HepG2 (cell line): Measurements from ENCODE around the gene CD81. TPM values are rescaled to one million over a fixed set of nuclear protein-coding genes. Genes with fewer than 3 reads are reported as not detected.

Experiments used
- ATAC-seq: fragments of 200-7000 bp; cut with Tn5 transposase; 3 replicates; pipeline ENCODE4 v1.9.1; 2020; ENCODE audit warnings: mild to moderate bottlenecking, moderate library complexity
- BruUV-seq: library from RNA; stranded (reverse); fragments of 400-500 nt; replicated peaks from 2 replicates; lab custom pipeline; 2021; lab: Mats Ljungman, UMichigan
- CTCF ChIA-PET: fragments of 300-600 bp; formaldehyde crosslinking; extraction: SDS; loops from one replicate; lab custom pipeline; 2021; ENCODE audit warnings: low total read pairs, inconsistent platforms, low intra/inter-chr PET ratio; lab: Yijun Ruan, JAX
- POLR2A ChIA-PET: fragments of 350-600 bp; sonication (Branson Sonifier 250); formaldehyde crosslinking; loops from one replicate; lab custom pipeline; 2020; ENCODE audit warnings: antibody characterized with exemption, inconsistent platforms; lab: Yijun Ruan, JAX
- DNase-seq: peaks from one replicate; pipeline ENCODE4 v3.0.0-alpha.2; 2015; ENCODE audit warnings: low spot score
- FAIRE-seq: peaks from 3 replicates; lab custom pipeline; 2011; peaks lifted over from hg19 to GRCh38; lab: Jason Lieb, UNC
- H2AFZ ChIP-seq: one replicate; pipeline ENCODE4 v1.6.1; 2011; ENCODE audit warnings: low read length, inconsistent platforms
- H3K27ac ChIP-seq: fragments of 300-600 bp; 3 replicates; pipeline ENCODE4 v1.8.0; 2011; ENCODE audit warnings: mixed run types, mild to moderate bottlenecking, mixed read lengths, low read length, inconsistent platforms; ENCODE audit not compliant: insufficient read depth; ENCODE audit errors: extremely low read length
- H3K27me3 ChIP-seq, 2 experiments: fragments of 200-600 bp in 1 of 2; 2 replicates in 1 of 2; 3 replicates in 1 of 2; pipeline versions ENCODE4 v1.6.0 to v1.8.0; 2011; ENCODE audit warnings: low read length in 2 of 2, mild to moderate bottlenecking in 2 of 2, moderate library complexity in 2 of 2, inconsistent platforms in 1 of 2; ENCODE audit not compliant: insufficient read depth in 2 of 2, control insufficient read depth in 1 of 2
- H3K36me3 ChIP-seq, 2 experiments: fragments of 200-600 bp in 1 of 2; replicated peaks in 1 of 2; 2 replicates in 1 of 2; 3 replicates in 1 of 2; pipeline versions ENCODE4 v1.5.1 to v1.8.0; 2011; ENCODE audit warnings: low read length in 2 of 2, inconsistent platforms in 1 of 2; ENCODE audit not compliant: insufficient read depth in 2 of 2, control insufficient read depth in 1 of 2
- H3K4me1 ChIP-seq: 2 replicates; pipeline ENCODE4 v1.5.1; 2012; ENCODE audit warnings: low read length, inconsistent platforms; ENCODE audit not compliant: insufficient read depth
- H3K4me2 ChIP-seq: 2 replicates; pipeline ENCODE4 v1.6.0; 2011; ENCODE audit warnings: low read depth, low read length, inconsistent platforms
- H3K4me3 ChIP-seq, 3 experiments: fragments of 200-600 bp in 1 of 3; sonication (generic), shearing (Covaris generic) in 1 of 3; replicated peaks in 1 of 3; 2 replicates each; pipeline ENCODE4 v1.5.1; 2011 to 2016; ENCODE audit warnings: low read length in 3 of 3, inconsistent platforms in 2 of 3, low read depth in 2 of 3, mild to moderate bottlenecking in 2 of 3, control low read depth in 1 of 3, mixed read lengths in 1 of 3; ENCODE audit not compliant: insufficient read depth in 1 of 3
- H3K79me2 ChIP-seq: one replicate; pipeline ENCODE4 v1.6.1; 2011; ENCODE audit warnings: low read length, inconsistent platforms; ENCODE audit not compliant: insufficient read depth
- H3K9ac ChIP-seq: 2 replicates; pipeline ENCODE4 v1.6.0; 2011; ENCODE audit warnings: mild to moderate bottlenecking, low read depth, low read length, inconsistent platforms; ENCODE audit not compliant: insufficient read depth
- H3K9me3 ChIP-seq: 2 replicates; pipeline ENCODE4 v1.5.1; 2012; ENCODE audit warnings: mild to moderate bottlenecking, low read length
- H4K20me1 ChIP-seq: 2 replicates; pipeline ENCODE4 v1.6.0; 2011; ENCODE audit warnings: inconsistent platforms, mild to moderate bottlenecking, low read length, moderate library complexity; ENCODE audit not compliant: insufficient read depth
- ARID3A ChIP-seq: IDR thresholded peaks from 2 replicates; pipeline ENCODE4 v1.6.1; 2012; ENCODE audit warnings: low read depth, low read length, improper control_type of control experiment
- GABPA ChIP-seq, 2 experiments: IDR thresholded peaks; 2 replicates each; pipeline ENCODE4 v1.6.1; 2011 to 2016; ENCODE audit warnings: low read depth in 2 of 2, low read length in 1 of 2, missing biosample characterization in 1 of 2, missing genetic modification characterization in 1 of 2
- HMG20B ChIP-seq: conservative IDR thresholded peaks from 2 replicates; pipeline ENCODE4 v1.6.1; 2016; ENCODE audit warnings: missing genetic modification reagents, missing compliant biosample characterization
- HNF4A ChIP-seq: sonication (generic); formaldehyde crosslinking; IDR thresholded peaks from 2 replicates; pipeline ENCODE4 v1.4.0; 2020; ENCODE audit warnings: missing genetic modification reagents
- HNRNPH1 ChIP-seq: fragments of 200-400 bp; formaldehyde crosslinking; optimal IDR thresholded peaks from 2 replicates; pipeline ENCODE3; 2017; ENCODE audit warnings: mild to moderate bottlenecking, low read depth, low read length
- IRF1 ChIP-seq: sonication (generic); formaldehyde crosslinking; IDR thresholded peaks from 2 replicates; pipeline ENCODE4 v1.4.0; 2020; ENCODE audit warnings: low read depth, mild to moderate bottlenecking, missing genetic modification reagents
- IRX3 ChIP-seq: sonication (generic); formaldehyde crosslinking; IDR thresholded peaks from 2 replicates; pipeline ENCODE4 v1.8.1; 2023; ENCODE audit warnings: mild to moderate bottlenecking, low read depth, missing genetic modification reagents, borderline replicate concordance
- KDM6A ChIP-seq: IDR thresholded peaks from 2 replicates; pipeline ENCODE4 v1.6.1; 2016; ENCODE audit warnings: low read depth
- MAZ ChIP-seq, 2 experiments: sonication (generic) in 1 of 2; formaldehyde crosslinking in 1 of 2; IDR thresholded peaks; 2 replicates each; pipeline versions ENCODE4 v1.5.0 to v1.6.1; 2012 to 2020; ENCODE audit warnings: low read depth in 2 of 2, mild to moderate bottlenecking in 2 of 2, borderline replicate concordance in 1 of 2, improper control_type of control experiment in 1 of 2, low read length in 1 of 2, missing genetic modification reagents in 1 of 2, moderate library complexity in 1 of 2
- PBX2 ChIP-seq: IDR thresholded peaks from 2 replicates; pipeline ENCODE4 v1.6.1; 2016; ENCODE audit warnings: control low read depth
- RBFOX2 ChIP-seq: fragments of 200-400 bp; formaldehyde crosslinking; IDR thresholded peaks from 2 replicates; pipeline ENCODE4 v1.6.1; 2017; ENCODE audit warnings: low read depth, mild to moderate bottlenecking, low read length
- RFXANK ChIP-seq: IDR thresholded peaks from 2 replicates; pipeline ENCODE4 v1.6.1; 2016
- SALL2 ChIP-seq: sonication (generic); formaldehyde crosslinking; IDR thresholded peaks from 2 replicates; pipeline ENCODE4 v1.8.1; 2023; ENCODE audit warnings: mild to moderate bottlenecking, missing genetic modification reagents, inconsistent platforms
- SP5 ChIP-seq: IDR thresholded peaks from 2 replicates; pipeline ENCODE4 v1.6.1; 2016; ENCODE audit warnings: low read depth, borderline replicate concordance
- TAF15 ChIP-seq: fragments of 200-400 bp; formaldehyde crosslinking; IDR thresholded peaks from one replicate; pipeline ENCODE4 v1.6.1; 2018; ENCODE audit warnings: mild to moderate bottlenecking, low read depth, low read length; ENCODE audit not compliant: poor library complexity, severe bottlenecking
- TEAD3 ChIP-seq: optimal IDR thresholded peaks from 2 replicates; pipeline ENCODE3; 2016; ENCODE audit warnings: borderline replicate concordance
- ZFP37 ChIP-seq: sonication (generic); formaldehyde crosslinking; IDR thresholded peaks from 2 replicates; pipeline ENCODE4 v1.4.0; 2020; ENCODE audit warnings: missing genetic modification reagents, borderline replicate concordance
- ZMYM3 ChIP-seq: sonication (generic); formaldehyde crosslinking; IDR thresholded peaks from 2 replicates; pipeline ENCODE4 v1.5.1; 2020; ENCODE audit warnings: mild to moderate bottlenecking, missing genetic modification reagents
- ZNF3 ChIP-seq: IDR thresholded peaks from 2 replicates; pipeline ENCODE4 v1.7.0; 2017; ENCODE audit warnings: inconsistent platforms
- ZNF343 ChIP-seq: sonication (generic); formaldehyde crosslinking; IDR thresholded peaks from 2 replicates; pipeline ENCODE4 v1.4.0; 2020; ENCODE audit warnings: mild to moderate bottlenecking, missing genetic modification reagents
- ZNF503 ChIP-seq: sonication (generic); formaldehyde crosslinking; IDR thresholded peaks from 2 replicates; pipeline ENCODE4 v1.4.0; 2020; ENCODE audit warnings: missing genetic modification reagents
- WGBS: methylation state at CpG from one replicate; pipeline ENCODE4 v1.1.6; 2017; ENCODE audit warnings: low lambda C conversion rate; 5-methylcytosine and 5-hydroxymethylcytosine counted together
- in situ Hi-C: cut with HindIII; loops from 2 replicates; pipeline ENCODE4 v1.10.0; 2017; ENCODE audit warnings: low pct_unique_long_range_greater_than_20kb; ENCODE audit not compliant: extremely low pct_ligation_motif_present
- intact Hi-C: fragments of 100-400 bp; cut with micrococcal nuclease; formaldehyde crosslinking; loops from one replicate; pipeline ENCODE4 v1.10.0; 2022; ENCODE audit not compliant: unreplicated experiment
- polyA plus RNA-seq, 8 experiments: library from polyadenylated mRNA; depleted of rRNA in 3 of 8; stranded (reverse) in 7 of 8; unstranded in 1 of 8; fragments of >200 nt; fragmentation: Illumina TruSeq in 4 of 8; extraction: Trizol in 4 of 8; gene quantifications; 2 replicates each; pipeline versions ENCODE4 v1.2.1 to v1.2.3, GENCODE V29; 2011 to 2016; ENCODE audit warnings: low read depth in 4 of 8, missing spikeins in 1 of 8, mixed read lengths in 1 of 8; ENCODE audit not compliant: insufficient read depth in 1 of 8
- total RNA-seq, 5 experiments: library from RNA; depleted of rRNA; stranded (reverse); fragments of >200 nt; fragmentation: Illumina TruSeq; extraction: Trizol; gene quantifications; 2 replicates each; pipeline ENCODE4 v1.2.3, GENCODE V29; 2016; ENCODE audit warnings: low read depth in 1 of 5

CD81 gene
- total and polyA plus RNA-seq, 2 of the 13 experiments (the other 11 are each of a cell fraction or from before 2014, with no cell fraction given): not detected

GRCh38 chr11:2347308-2347830 lies 29.7 kb upstream of the CD81 start:
- Histone ChIP-seq H3K4me3 (no peak overlapping the region), H3K27me3 (peaks cover 0 to 25% of the 10 kb centered on the region in 2 experiments; a peak in 4 of 5 replicates), H3K4me1 (no peaks in the 10 kb centered on the region), H2AFZ (no peak overlapping the region), H3K9me3 (no peaks in the 10 kb centered on the region), H3K36me3 (no peaks in the 10 kb centered on the region), H3K4me2 (no peak overlapping the region), H3K27ac (no peak overlapping the region), H3K79me2 (no peaks in the 10 kb centered on the region), H3K9ac (no peak overlapping the region), H4K20me1 (no peaks in the 10 kb centered on the region)
- in situ Hi-C loops (no loop called here), intact Hi-C loops (no loop called here)
- DNase-seq (peak; percentile 6), ATAC-seq (peak; percentile 62), FAIRE-seq (no peak)
- ChIA-PET CTCF (no interaction called here), POLR2A (no interaction called here)
- BruUV-seq: no TSS peak
- 12% methylated on average over 9 of the region's 9 CpGs for WGBS
- no peak for TF ChIP-seq ZMYM3 (CRISPR knock-in tag)
- TF ChIP-seq SALL2 (CRISPR knock-in tag): no peak
- peak; percentile 64 for TF ChIP-seq HNF4A (CRISPR knock-in tag)
- no peak for TF ChIP-seq HMG20B (CRISPR knock-in tag)
- no peak for TF ChIP-seq TEAD3 (CRISPR knock-in tag)
- no peak for TF ChIP-seq KDM6A (CRISPR knock-in tag)
- TF ChIP-seq ARID3A: no peak
- no peak for TF ChIP-seq ZFP37 (CRISPR knock-in tag)
- TF ChIP-seq ZNF343 (CRISPR knock-in tag): no peak
- no peak for TF ChIP-seq PBX2 (CRISPR knock-in tag)
- no peak for TF ChIP-seq ZNF503 (CRISPR knock-in tag)
- TF ChIP-seq RFXANK (CRISPR knock-in tag): no peak
- TF ChIP-seq HNRNPH1: no peak
- TF ChIP-seq IRF1 (CRISPR knock-in tag): no peak
- no peak for TF ChIP-seq IRX3 (CRISPR knock-in tag)
- TF ChIP-seq GABPA (IDR thresholded peaks at IDR 0.05; ENCODE audit: low read depth, low read length): no peak
- TF ChIP-seq GABPA (CRISPR knock-in tag; IDR thresholded peaks at IDR 0.05; ENCODE audit: low read depth): no peak
- no peak for TF ChIP-seq RBFOX2
- no peak for TF ChIP-seq MAZ (IDR thresholded peaks at IDR 0.05; ENCODE audit: borderline replicate concordance, low read depth, low read length)
- TF ChIP-seq MAZ (CRISPR knock-in tag; IDR thresholded peaks at IDR 0.05; ENCODE audit: low read depth): no peak
- no peak for TF ChIP-seq SP5 (CRISPR knock-in tag)
- TF ChIP-seq ZNF3 (CRISPR knock-in tag): no peak
- no peak for TF ChIP-seq TAF15
